GM18870 (cell line): Measurements from ENCODE around the gene CRTC2.
"Not testable (repeated sequence)": the region's sequence is repeated elsewhere in the genome, so short reads cannot be mapped to it uniquely, and the experiment has no call there.

ENCODE experiments used
- ATAC-seq: cut with Tn5 transposase; IDR thresholded peaks from one replicate; pipeline ENCODE4 v1.9.1; 2021; ENCODE audit warnings: moderate library complexity; ENCODE audit not compliant: unreplicated experiment

Gene CRTC2

GRCh38 chr1:153929981-153930948 lies 28.1 kb downstream of the CRTC2 start:
- ATAC-seq: no peak

- no peak for ATAC-seq
These were observed 29.0 kb downstream of the CRTC2 start for GRCh38 chr1:153929426-153929825.

- ATAC-seq: no peak
These were observed 29.5 kb downstream of the CRTC2 start for GRCh38 chr1:153928791-153929341.

- no peak for ATAC-seq
These were observed 30.2 kb downstream of the CRTC2 start for GRCh38 chr1:153928245-153928644.

- ATAC-seq: no peak
These were observed 32.0 kb downstream of the CRTC2 start for GRCh38 chr1:153926405-153926804.

GRCh38 chr1:153922972-153923925 lies 35.2 kb downstream of the CRTC2 start, which contains the start of gene GATAD2B:
TSS of gene GATAD2B (minus strand) at chr1:153922972. CDS start at chr1:153828347, 94,625 bp downstream.
- ATAC-seq: peak; percentile 88

GRCh38 chr1:153922076-153922971 lies 36.1 kb downstream of the CRTC2 start:
- ATAC-seq: peak; percentile 9

- no peak for ATAC-seq
These were observed 36.7 kb downstream of the CRTC2 start for GRCh38 chr1:153921803-153922075.

- no peak for ATAC-seq
These were observed 37.2 kb downstream of the CRTC2 start for GRCh38 chr1:153921080-153921802.

- ATAC-seq: no peak
These were observed 38.2 kb downstream of the CRTC2 start for GRCh38 chr1:153919876-153920852.

- no peak for ATAC-seq
These were observed 42.1 kb downstream of the CRTC2 start for GRCh38 chr1:153916297-153916696.

- no peak for ATAC-seq
These were observed 46.1 kb downstream of the CRTC2 start for GRCh38 chr1:153912349-153912748.

GRCh38 chr1:153910560-153910959 lies 47.9 kb downstream of the CRTC2 start:
- not testable (repeated sequence) for ATAC-seq

GRCh38 chr1:153908071-153908470 lies 50.3 kb downstream of the CRTC2 start:
- no peak for ATAC-seq

- ATAC-seq: no peak
These were observed 51.3 kb downstream of the CRTC2 start for GRCh38 chr1:153907134-153907533.

- ATAC-seq: no peak
These were observed 52.0 kb downstream of the CRTC2 start for GRCh38 chr1:153906396-153906795.

GRCh38 chr1:153905908-153906307 lies 52.5 kb downstream of the CRTC2 start:
- ATAC-seq: not testable (repeated sequence)

GRCh38 chr1:153903841-153904455 lies 54.5 kb downstream of the CRTC2 start:
- ATAC-seq: no peak
